Subcutaneous abdominal adipose tissue (tissue), 5 donors: ENCODE data around the gene MEA1.
A peak's percentile ranks its signal among the peaks of the same experiment; 100 is the strongest.

Source experiments
- H3K27ac ChIP-seq: one replicate; pipeline ENCODE4 v1.7.0; 2013; ENCODE audit warnings: low read depth, mild to moderate bottlenecking, inconsistent platforms, low read length, moderate library complexity
- H3K27me3 ChIP-seq, 5 donors: one replicate each; pipeline ENCODE4 v1.7.0; 2013; ENCODE audit warnings: low read length in 5 of 5, inconsistent platforms in 1 of 5; ENCODE audit not compliant: control insufficient read depth in 5 of 5, insufficient read depth in 4 of 5
- H3K36me3 ChIP-seq, 5 donors: one replicate each; pipeline ENCODE4 v1.7.0; 2013; ENCODE audit warnings: low read length in 5 of 5; ENCODE audit not compliant: control insufficient read depth in 5 of 5, insufficient read depth in 5 of 5
- H3K4me1 ChIP-seq, 5 donors: one replicate each; pipeline ENCODE4 v1.7.0; 2013; ENCODE audit warnings: low read length in 5 of 5, mild to moderate bottlenecking in 3 of 5, moderate library complexity in 1 of 5; ENCODE audit not compliant: control insufficient read depth in 5 of 5, insufficient read depth in 5 of 5
- H3K4me3 ChIP-seq, 5 donors: one replicate each; pipeline ENCODE4 v1.7.0; 2013; ENCODE audit warnings: low read length in 5 of 5, low read depth in 1 of 5
- H3K9ac ChIP-seq, 5 donors: one replicate each; pipeline ENCODE4 v1.7.0; 2013; ENCODE audit warnings: low read length in 5 of 5, mild to moderate bottlenecking in 4 of 5, moderate library complexity in 3 of 5
- H3K9me3 ChIP-seq, 5 donors: one replicate each; pipeline ENCODE4 v1.7.0; 2013; ENCODE audit warnings: low read length in 5 of 5; ENCODE audit not compliant: control insufficient read depth in 5 of 5
- donor health status: healthy.
- donor health status: healthy.
- donor health status: healthy.
- donor health status: healthy.
- donor health status: healthy.

MEA1 gene

DNA sequence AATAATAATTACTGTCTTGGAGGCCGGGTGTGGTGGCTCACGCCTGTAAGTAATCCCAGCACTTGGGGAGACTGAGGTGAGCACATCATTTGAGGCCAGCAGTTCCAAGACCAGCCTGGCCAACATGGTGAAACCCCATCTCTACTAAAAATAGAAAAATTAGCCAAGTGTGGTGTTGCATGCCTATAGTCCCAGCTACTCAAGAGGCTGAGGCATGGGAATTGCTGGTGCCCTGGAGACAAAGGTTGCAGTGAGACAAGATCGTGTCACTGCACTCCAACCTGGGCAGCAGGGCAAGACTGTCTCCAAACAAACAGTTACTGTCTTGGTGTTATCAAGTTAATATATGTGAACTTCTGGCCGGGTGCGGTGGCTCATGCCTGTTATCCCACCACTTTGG is 12.6 kb upstream of the MEA1 start:
- H3K27ac ChIP-seq: no peak overlapping the region
- no peak overlapping the region for H3K4me3 ChIP-seq
- H3K4me1 ChIP-seq: peaks cover 0 to 13% (median 9%) of the 10 kb centered on the region in 5 donors
- H3K9ac ChIP-seq: no peak overlapping the region
- no peaks in the 10 kb centered on the region for H3K9me3 ChIP-seq
- peaks cover 14 to 65% (median 53%) of the 10 kb centered on the region in 5 donors for H3K36me3 ChIP-seq
- no peaks in the 10 kb centered on the region for H3K27me3 ChIP-seq

DNA sequence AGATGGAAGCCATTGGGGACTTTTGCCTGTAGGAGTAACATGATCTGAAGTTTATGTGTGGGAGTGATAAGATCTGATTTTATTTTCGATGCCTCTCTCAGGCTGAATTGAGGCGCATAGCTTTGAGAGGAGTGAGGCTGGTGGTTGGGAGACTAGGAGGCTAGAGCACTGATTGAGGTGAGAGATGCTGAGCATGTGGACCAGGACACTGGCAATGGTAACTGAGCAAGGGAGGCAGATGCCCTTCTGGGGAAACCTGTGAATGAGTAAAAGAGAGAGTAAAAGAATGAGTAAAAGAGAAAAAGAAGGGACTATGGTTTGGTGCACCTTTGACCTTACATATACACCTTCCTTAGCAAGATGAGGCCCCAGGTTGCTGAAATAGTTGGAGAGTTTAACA is 10.7 kb upstream of the MEA1 start:
- H3K9ac ChIP-seq: no peak overlapping the region

DNA sequence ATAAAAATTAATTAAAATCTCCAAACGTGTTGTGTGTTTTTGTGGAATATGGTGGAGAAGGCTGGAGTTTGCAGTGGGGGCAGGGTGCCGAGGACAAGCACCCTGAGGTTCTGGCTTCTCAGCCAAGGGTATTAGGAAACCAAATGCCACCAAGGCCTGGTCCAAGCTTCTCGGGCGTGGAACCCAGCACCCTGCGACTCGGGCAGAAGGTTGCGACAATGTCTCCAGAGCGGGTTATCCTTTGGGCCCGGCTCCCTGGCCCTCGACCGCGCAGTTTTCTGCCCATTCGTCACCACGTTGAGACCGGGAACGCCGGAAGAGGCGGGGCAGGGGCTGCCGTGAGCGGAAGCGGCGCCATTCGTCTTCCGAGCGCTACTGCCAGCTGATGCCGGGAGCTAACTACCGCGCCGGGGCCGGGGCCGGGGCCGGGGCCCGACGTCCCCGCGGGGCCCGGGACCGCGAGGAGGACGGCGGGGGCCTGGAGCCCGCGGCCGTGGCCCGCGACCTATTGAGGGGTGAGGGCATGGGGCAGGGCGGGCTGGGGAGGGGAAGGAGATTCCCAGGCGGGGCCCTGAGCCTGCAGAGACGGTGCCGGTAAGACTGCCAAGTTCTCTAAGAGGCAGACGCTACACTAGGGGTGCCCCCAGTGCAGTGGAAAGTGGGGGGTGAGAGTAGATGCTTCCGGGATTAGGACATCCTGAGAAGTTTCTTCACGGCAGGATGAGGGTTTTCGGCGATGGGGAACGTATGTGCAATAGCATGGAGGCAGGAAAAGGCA is 7.7 kb upstream of the MEA1 start, which contains the start of gene RRP36:
TSS of gene RRP36 (plus strand) at position 354 of the 778 bp plus-strand sequence. CDS start at position 386, 32 bp downstream.
- H3K9ac ChIP-seq: peak within 1 kb of the TSS in 4 of 5 donors; percentile 71 to 92 (median 88)
- H3K9me3 ChIP-seq: no peaks in the 10 kb centered on the region
- peaks cover 13 to 58% (median 49%) of the 10 kb centered on the region in 5 donors for H3K36me3 ChIP-seq
- H3K27me3 ChIP-seq: no peaks in the 10 kb centered on the region
- H3K4me3 ChIP-seq: peak within 1 kb of the TSS; percentile 96 to 100 (median 99)
- H3K4me1 ChIP-seq: peaks cover 6 to 33% (median 27%) of the 10 kb centered on the region in 5 donors
- H3K27ac ChIP-seq: peak within 1 kb of the TSS; percentile 80

More for the DNA sequence above, 10.7 kb upstream of the MEA1 start:
- H3K4me3 ChIP-seq: no peak overlapping the region
- peaks cover 0 to 22% (median 18%) of the 10 kb centered on the region in 5 donors for H3K4me1 ChIP-seq
- H3K9me3 ChIP-seq: no peaks in the 10 kb centered on the region
- peaks cover 13 to 65% (median 52%) of the 10 kb centered on the region in 5 donors for H3K36me3 ChIP-seq
- H3K27me3 ChIP-seq: no peaks in the 10 kb centered on the region
- no peak overlapping the region for H3K27ac ChIP-seq

DNA sequence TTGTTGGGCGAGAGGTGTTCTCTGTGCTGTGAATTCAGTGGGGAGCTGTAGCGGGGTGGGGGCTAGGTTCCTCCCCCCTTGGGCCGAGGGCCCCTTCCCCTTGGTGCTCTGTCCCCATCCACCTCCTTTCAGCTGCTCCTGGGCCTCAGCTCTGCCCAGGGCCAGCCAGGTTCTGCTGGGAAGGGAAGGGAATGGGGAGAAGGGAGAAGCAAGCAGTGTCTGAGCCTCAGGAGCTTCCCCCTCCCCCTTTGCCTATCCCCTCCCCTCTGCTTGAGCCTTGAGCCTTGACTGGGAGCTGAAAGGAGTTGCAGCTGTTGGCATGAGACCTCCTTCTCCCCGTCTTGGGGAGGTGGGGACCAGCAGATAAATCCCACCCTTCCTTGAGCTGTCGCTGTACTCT is 7.1 kb upstream of the MEA1 start:
- Histone ChIP-seq H3K36me3 (peaks cover 13 to 54% (median 43%) of the 10 kb centered on the region in 5 donors), H3K4me1 (peaks cover 7 to 40% (median 32%) of the 10 kb centered on the region in 5 donors), H3K27me3 (no peaks in the 10 kb centered on the region), H3K27ac (peak overlapping the region; percentile 80), H3K4me3 (peak overlapping the region; percentile 74 to 100 (median 99)), H3K9me3 (no peaks in the 10 kb centered on the region), H3K9ac (peak overlapping the region in 4 of 5 donors; percentile 61 to 84 (median 74))

DNA sequence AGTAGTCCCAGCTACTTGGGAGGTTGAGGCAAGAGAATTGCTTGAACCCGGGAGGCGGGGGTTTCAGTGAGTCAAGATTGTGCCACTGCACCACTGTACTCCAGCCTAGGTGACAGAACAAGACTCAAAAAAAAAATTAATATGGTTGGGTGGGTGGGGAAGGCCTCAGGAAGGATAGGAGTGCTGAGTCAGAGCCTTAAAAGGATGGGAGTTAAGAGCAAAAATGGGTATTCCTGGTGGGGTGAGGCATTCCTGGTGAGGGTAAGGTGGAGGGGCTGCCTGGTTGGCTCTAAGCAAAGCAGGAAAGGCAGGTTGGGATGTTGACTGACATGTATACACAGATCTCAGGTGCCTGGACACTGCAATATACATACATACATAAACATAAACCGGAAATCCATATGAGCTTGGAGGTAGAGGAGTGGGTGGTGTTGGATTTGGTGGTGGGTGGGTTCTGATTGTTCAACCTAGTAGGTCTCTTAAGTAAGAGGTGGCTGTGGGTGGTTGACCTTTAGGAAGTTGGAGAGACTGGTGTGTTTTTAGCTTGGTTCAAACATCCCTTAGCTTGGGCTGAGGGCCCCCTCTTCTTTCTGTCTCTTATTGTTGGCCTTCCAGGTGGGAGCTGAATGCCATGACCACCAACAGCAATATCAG is 6.4 kb upstream of the MEA1 start:
- no peaks in the 10 kb centered on the region for H3K27me3 ChIP-seq
- H3K4me3 ChIP-seq: no peak overlapping the region
- H3K4me1 ChIP-seq: peaks cover 9 to 46% (median 38%) of the 10 kb centered on the region in 5 donors
- peak overlapping the region in 1 of 5 donors; percentile 84 for H3K9ac ChIP-seq
- peaks cover 13 to 48% (median 39%) of the 10 kb centered on the region in 5 donors for H3K36me3 ChIP-seq
- H3K27ac ChIP-seq: no peak overlapping the region
- H3K9me3 ChIP-seq: no peaks in the 10 kb centered on the region

DNA sequence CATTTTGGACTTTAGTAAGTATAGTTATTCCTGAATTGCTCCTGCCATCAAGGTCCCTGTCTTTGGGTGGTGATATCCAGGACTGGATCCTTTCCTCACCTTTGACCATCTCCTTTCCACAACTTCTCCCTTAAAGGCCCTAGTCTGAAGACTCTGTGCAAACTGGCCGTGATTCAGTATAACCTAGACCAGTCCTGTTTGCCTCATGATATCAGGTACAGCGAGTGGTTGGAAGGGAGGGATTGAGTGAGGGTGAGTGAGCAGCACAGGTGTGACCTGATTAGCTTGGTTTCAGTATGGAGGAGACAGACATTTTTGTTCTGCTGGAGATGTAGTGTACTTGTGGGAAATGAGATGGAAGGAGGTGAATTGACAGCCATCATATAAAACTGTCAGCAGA is 5.4 kb upstream of the MEA1 start:
- Histone ChIP-seq H3K4me1 (peaks cover 9 to 55% (median 47%) of the 10 kb centered on the region in 5 donors), H3K36me3 (peaks cover 7 to 38% (median 31%) of the 10 kb centered on the region in 5 donors), H3K4me3 (no peak overlapping the region), H3K27ac (no peak overlapping the region), H3K27me3 (no peaks in the 10 kb centered on the region), H3K9me3 (no peaks in the 10 kb centered on the region), H3K9ac (no peak overlapping the region)

DNA sequence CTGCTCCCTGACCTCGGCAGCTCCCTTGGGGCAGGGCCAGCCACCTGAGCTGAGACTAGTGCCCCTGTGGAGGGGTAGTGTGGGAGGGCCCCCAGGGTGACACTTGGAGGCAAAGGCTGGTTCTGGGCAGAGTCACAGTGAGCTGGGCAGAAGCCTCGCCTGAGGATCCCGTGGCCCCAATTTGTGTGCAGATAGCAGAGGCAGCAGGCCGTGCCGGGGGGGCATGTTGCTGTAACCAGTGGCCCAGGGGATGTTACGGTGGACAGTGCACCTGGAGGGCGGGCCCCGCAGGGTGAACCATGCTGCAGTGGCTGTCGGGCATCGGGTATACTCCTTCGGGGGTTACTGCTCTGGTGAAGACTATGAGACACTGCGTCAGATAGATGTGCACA is 3.2 kb upstream of the MEA1 start:
- peak overlapping the region in 3 of 5 donors; percentile 62 to 72 (median 64) for H3K9ac ChIP-seq
- H3K4me1 ChIP-seq: peaks cover 16 to 54% (median 50%) of the 10 kb centered on the region in 5 donors
- H3K27me3 ChIP-seq: no peaks in the 10 kb centered on the region
- no peak overlapping the region for H3K27ac ChIP-seq
- no peak overlapping the region for H3K4me3 ChIP-seq
- peaks cover 7 to 41% (median 36%) of the 10 kb centered on the region in 5 donors for H3K36me3 ChIP-seq
- no peaks in the 10 kb centered on the region for H3K9me3 ChIP-seq

DNA sequence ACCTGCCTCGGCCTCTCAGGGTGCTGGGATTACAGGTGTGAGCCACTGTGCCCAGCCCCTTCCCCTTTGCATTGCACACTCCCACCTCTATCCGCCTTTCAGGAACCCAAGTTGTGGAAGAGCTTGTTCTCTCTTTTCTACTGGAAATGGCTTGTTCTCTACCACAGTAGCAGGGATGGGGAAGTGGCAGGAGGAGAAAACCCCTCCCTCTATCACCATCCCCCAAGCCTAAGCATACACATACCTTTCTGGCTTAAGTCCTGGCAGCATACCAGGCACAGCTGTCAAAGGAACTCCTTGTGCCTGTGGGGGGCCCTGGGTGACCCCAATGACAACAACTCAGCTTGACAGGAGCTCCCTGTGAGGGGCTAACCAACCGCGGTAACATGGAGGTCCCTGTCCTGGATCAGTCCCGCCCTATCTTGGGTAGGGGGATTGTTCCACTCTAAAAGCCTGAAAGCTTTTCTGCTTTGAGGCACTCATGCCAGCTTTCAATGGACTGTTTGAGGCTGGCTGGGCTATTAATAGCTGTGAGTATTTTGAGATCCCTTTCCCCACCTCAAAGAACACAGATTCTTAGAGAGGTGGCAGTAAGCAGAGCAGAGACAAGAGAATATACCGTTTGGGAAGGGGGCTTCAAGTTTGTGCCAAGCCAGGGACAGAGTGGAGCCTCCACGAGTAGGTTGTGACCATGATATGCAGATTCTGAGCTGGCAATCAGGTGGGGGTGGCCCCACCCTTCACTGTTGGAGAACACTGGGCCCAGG is 2.6 kb upstream of the MEA1 start:
- Histone ChIP-seq H3K36me3 (peaks cover 7 to 47% (median 42%) of the 10 kb centered on the region in 5 donors), H3K27ac (no peak overlapping the region), H3K4me1 (peaks cover 16 to 54% (median 50%) of the 10 kb centered on the region in 5 donors), H3K9ac (peak overlapping the region in 3 of 5 donors; percentile 62 to 72 (median 64)), H3K4me3 (peak overlapping the region in 1 of 5 donors; percentile 6), H3K27me3 (no peaks in the 10 kb centered on the region), H3K9me3 (no peaks in the 10 kb centered on the region)

DNA sequence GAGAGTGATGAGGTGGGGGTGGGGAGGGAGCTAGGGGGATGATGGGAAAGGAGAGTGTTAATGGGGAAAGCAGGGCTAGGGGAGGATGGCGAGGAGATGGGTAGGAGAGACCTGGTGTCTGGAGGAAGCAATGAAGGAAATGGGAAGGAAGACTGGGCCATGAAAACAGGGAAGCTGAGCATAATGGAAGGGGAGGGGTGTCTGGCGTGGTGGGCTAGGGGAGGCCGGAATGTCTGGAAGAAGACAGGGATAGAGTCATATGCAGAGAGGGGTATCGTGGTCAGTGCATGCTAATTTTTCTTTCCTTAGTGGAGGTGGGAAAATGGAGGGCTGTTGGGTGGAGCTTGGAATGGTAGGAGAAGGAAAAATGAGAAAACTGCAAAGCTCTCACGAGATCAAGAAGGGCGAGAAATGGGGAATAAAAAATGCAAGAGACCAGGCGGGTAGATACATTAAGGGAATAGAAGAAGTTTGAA is 726 bp upstream of the MEA1 start:
- peak overlapping the region; percentile 70 for H3K27ac ChIP-seq
- H3K27me3 ChIP-seq: no peaks in the 10 kb centered on the region
- H3K9ac ChIP-seq: peak overlapping the region; percentile 68 to 81 (median 70)
- H3K4me3 ChIP-seq: peak overlapping the region; percentile 78 to 98 (median 96)
- H3K36me3 ChIP-seq: peaks cover 6 to 54% (median 51%) of the 10 kb centered on the region in 5 donors
- no peaks in the 10 kb centered on the region for H3K9me3 ChIP-seq
- peaks cover 16 to 45% (median 42%) of the 10 kb centered on the region in 5 donors for H3K4me1 ChIP-seq
